OCI-LY7 (cell line): ENCODE measurements around the gene TAPT1. TPM values are rescaled to one million over a fixed set of nuclear protein-coding genes. Genes with fewer than 3 reads are reported as not detected.
"Not testable (repeated sequence)": the region's sequence is repeated elsewhere in the genome, so short reads cannot be mapped to it uniquely, and the experiment has no call there.

Experiments
- BruUV-seq: library from RNA; stranded (reverse); fragments of 400-500 nt; replicated peaks from 2 replicates; lab custom pipeline; 2021; lab: Mats Ljungman, UMichigan
- CTCF ChIA-PET: fragments of 300-600 bp; sonication (Branson Sonifier 250); formaldehyde crosslinking; loops from one replicate; lab custom pipeline; 2022; ENCODE audit warnings: antibody characterized with exemption; ENCODE audit not compliant: unreplicated experiment; lab: Charles Lee
- POLR2A ChIA-PET: fragments of 300-600 bp; sonication (Branson Sonifier 250); formaldehyde crosslinking; loops from one replicate; lab custom pipeline; 2022; ENCODE audit warnings: antibody characterized with exemption; lab: Charles Lee
- DNase-seq: peaks from one replicate; pipeline ENCODE4 v3.0.0-alpha.2; 2015; ENCODE audit warnings: low spot score
- H2AFZ ChIP-seq: fragments of 200-600 bp; sonication (generic), shearing (Covaris generic); 2 replicates; pipeline ENCODE4 v1.6.1; 2014; ENCODE audit warnings: mild to moderate bottlenecking, antibody characterized with exemption, low read length, moderate library complexity
- H3K27ac ChIP-seq: fragments of 200-600 bp; sonication (generic); 2 replicates; pipeline ENCODE4 v1.5.1; 2014; ENCODE audit warnings: mixed run types, low read depth, mild to moderate bottlenecking, moderate library complexity, low read length, inconsistent platforms; ENCODE audit not compliant: poor library complexity, severe bottlenecking
- H3K36me3 ChIP-seq: fragments of 200-600 bp; sonication (generic); 2 replicates; pipeline ENCODE4 v1.6.1; 2014; ENCODE audit warnings: mild to moderate bottlenecking, antibody characterized with exemption, low read length, moderate library complexity, mixed read lengths; ENCODE audit not compliant: insufficient read depth
- H3K4me1 ChIP-seq: fragments of 200-600 bp; sonication (generic); 2 replicates; pipeline ENCODE4 v1.5.1; 2014; ENCODE audit warnings: mild to moderate bottlenecking, low read length; ENCODE audit not compliant: insufficient read depth, poor library complexity, severe bottlenecking
- H3K4me2 ChIP-seq: fragments of 200-600 bp; sonication (generic); 2 replicates; pipeline ENCODE4 v1.6.1; 2014; ENCODE audit warnings: mild to moderate bottlenecking, low read length
- H3K4me3 ChIP-seq: fragments of 200-600 bp; sonication (generic); 2 replicates; pipeline ENCODE4 v1.5.1; 2014; ENCODE audit warnings: mild to moderate bottlenecking, low read depth, low read length; ENCODE audit not compliant: poor library complexity, severe bottlenecking
- H3K79me2 ChIP-seq: fragments of 200-600 bp; sonication (generic); 2 replicates; pipeline ENCODE4 v1.6.1; 2016; ENCODE audit warnings: low read depth, mild to moderate bottlenecking, low read length, moderate library complexity, mixed read lengths; ENCODE audit not compliant: insufficient read depth
- H3K9me2 ChIP-seq: fragments of 200-600 bp; sonication (generic); 2 replicates; pipeline ENCODE4 v1.6.1; 2016; ENCODE audit warnings: mild to moderate bottlenecking, low read length, mixed read lengths; ENCODE audit not compliant: insufficient read depth
- H3K9me3 ChIP-seq: fragments of 200-600 bp; sonication (generic); 2 replicates; pipeline ENCODE4 v1.6.1; 2014; ENCODE audit warnings: mild to moderate bottlenecking, mixed run types, low read length, mixed read lengths
- H4K20me1 ChIP-seq: fragments of 200-600 bp; sonication (generic); 2 replicates; pipeline ENCODE4 v1.6.1; 2014; ENCODE audit warnings: mild to moderate bottlenecking, antibody characterized with exemption, low read length, moderate library complexity, mixed read lengths; ENCODE audit not compliant: insufficient read depth
- EZH2phosphoT487 ChIP-seq: fragments of 200-600 bp; sonication (generic); IDR thresholded peaks from 2 replicates; pipeline ENCODE4 v1.6.1; 2018; ENCODE audit warnings: low read depth, borderline replicate concordance, mild to moderate bottlenecking, mixed run types, antibody characterized with exemption, low read length, moderate library complexity, mixed read lengths
- intact Hi-C: fragments of 100-400 bp; cut with micrococcal nuclease; formaldehyde crosslinking; loops from one replicate; pipeline ENCODE4 v1.10.0; 2022; ENCODE audit not compliant: unreplicated experiment
- total RNA-seq, 2 experiments: library from RNA; depleted of rRNA in 1 of 2; stranded (reverse); fragments of >200 nt in 1 of 2; shearing (Covaris generic) in 1 of 2; gene quantifications; 2 replicates each; pipeline ENCODE4 v1.2.3, GENCODE V29; 2014 to 2022
- TF ChIP-seq, protein P1 (sequence below): fragments of 200-600 bp; sonication (generic); conservative IDR thresholded peaks from 2 replicates; pipeline ENCODE4 v1.5.1; 2014; ENCODE audit warnings: mild to moderate bottlenecking, antibody characterized with exemption, low read length, moderate library complexity, mixed read lengths

The TAPT1 gene
- total RNA-seq, 2 experiments from 2014 or later: 34.3 to 66.6 TPM

DNA sequence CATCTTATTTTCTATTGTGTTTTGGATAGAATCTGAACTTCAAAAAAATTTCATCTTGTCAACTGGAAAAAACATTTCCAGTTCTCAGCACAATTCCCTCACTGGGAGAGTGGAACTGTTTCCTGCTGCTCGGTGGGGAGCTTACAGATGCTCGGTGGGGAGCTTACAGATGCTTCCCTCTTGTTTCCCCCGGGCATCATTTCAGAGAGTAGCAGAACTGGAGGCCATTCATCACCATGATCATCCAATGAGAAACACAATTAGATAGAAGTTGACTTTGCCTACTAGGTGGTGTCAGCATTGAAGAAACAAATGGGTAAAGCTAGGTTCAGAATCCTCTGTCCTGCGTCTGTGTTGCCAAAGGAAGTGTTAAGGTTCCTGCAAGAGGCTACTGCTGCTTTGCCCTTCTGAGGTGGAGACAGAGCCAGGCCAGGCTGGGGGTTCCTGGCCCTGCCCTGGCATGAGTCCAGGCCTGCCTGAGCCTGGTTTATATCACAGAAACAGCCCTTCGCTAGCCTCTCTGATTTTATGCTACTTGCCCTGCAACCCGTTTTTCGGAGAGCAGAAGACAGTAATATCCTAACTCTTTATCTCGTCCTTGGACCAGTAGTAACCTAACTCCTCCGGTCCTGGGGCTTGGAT, 70.6 kb downstream of the TAPT1 start:
- POLR2A ChIA-PET: no interaction called here
- Histone ChIP-seq H3K4me1 (no peaks in the 10 kb centered on the region), H3K36me3 (0 out of 2 replicates have a peak, but pooled peaks cover 8% of the 10 kb centered on the region), H3K9me2 (no peaks in the 10 kb centered on the region), H3K4me3 (no peak overlapping the region), H3K27ac (no peak overlapping the region), H4K20me1 (no peaks in the 10 kb centered on the region), H3K4me2 (no peak overlapping the region), H3K79me2 (no peaks in the 10 kb centered on the region), H3K9me3 (no peaks in the 10 kb centered on the region), H2AFZ (no peak overlapping the region)
- no peak for DNase-seq
- no TSS peak for BruUV-seq
- TF ChIP-seq EZH2phosphoT487: no peak
- TF ChIP-seq, protein P1, sequence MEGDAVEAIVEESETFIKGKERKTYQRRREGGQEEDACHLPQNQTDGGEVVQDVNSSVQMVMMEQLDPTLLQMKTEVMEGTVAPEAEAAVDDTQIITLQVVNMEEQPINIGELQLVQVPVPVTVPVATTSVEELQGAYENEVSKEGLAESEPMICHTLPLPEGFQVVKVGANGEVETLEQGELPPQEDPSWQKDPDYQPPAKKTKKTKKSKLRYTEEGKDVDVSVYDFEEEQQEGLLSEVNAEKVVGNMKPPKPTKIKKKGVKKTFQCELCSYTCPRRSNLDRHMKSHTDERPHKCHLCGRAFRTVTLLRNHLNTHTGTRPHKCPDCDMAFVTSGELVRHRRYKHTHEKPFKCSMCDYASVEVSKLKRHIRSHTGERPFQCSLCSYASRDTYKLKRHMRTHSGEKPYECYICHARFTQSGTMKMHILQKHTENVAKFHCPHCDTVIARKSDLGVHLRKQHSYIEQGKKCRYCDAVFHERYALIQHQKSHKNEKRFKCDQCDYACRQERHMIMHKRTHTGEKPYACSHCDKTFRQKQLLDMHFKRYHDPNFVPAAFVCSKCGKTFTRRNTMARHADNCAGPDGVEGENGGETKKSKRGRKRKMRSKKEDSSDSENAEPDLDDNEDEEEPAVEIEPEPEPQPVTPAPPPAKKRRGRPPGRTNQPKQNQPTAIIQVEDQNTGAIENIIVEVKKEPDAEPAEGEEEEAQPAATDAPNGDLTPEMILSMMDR: no peak
- CTCF ChIA-PET: no interaction called here
- intact Hi-C loops: no loop called here

DNA sequence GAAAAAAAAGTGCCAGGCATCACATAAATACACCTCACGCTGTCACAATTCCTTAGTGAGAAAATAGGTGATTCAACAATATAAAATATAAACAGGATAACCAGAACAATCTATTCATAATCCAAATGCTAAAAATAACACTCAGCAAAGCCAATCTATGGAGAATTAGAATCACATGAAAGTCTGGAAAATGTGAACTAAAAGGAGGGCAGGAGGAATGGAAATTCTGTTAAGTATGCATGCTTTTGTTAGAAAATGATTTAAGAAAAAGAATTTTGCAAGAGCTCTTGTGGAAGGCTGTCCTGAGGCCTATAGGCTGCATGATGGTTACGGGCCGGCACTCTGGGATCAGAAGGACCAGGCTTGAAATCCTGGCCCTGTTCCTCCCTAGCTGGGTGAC, 71.8 kb downstream of the TAPT1 start:
- no peak for TF ChIP-seq EZH2phosphoT487
- TF ChIP-seq, protein P1: no peak
- no peaks in the 10 kb centered on the region for H3K9me2 ChIP-seq
- no peaks in the 10 kb centered on the region for H3K36me3 ChIP-seq
- no peaks in the 10 kb centered on the region for H3K9me3 ChIP-seq
- POLR2A ChIA-PET: interaction anchor here (0.7 kb wide), 1 partner anchor 115 kb away, joined by 5 read pairs; no protein-coding TSS in a partner anchor
- no peak overlapping the region for H3K27ac ChIP-seq
- no peak for DNase-seq
- no peak overlapping the region for H2AFZ ChIP-seq
- H3K4me3 ChIP-seq: no peak overlapping the region
- H3K79me2 ChIP-seq: no peaks in the 10 kb centered on the region
- CTCF ChIA-PET: no interaction called here
- no TSS peak for BruUV-seq
- intact Hi-C loops: no loop called here
- H3K4me2 ChIP-seq: no peak overlapping the region
- no peaks in the 10 kb centered on the region for H3K4me1 ChIP-seq
- H4K20me1 ChIP-seq: no peaks in the 10 kb centered on the region

DNA sequence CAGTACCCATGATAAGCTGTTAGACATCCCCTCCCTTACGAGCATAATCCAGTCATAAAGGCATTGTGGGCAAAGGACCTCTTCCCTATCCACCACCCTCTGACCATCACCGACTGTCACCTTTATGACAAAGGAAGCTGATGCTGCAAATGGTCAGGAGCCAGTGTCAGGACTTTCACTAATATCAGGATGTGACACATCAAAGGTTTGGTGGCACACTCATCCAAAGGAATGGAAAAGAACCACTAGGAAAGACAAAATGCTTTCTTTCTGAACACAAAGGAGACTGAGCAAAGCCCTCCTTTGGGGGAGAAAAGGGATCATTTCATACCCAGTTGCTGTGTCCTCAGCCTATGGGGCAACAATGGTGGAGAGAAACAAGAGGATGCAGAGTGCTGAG, 75.6 kb downstream of the TAPT1 start:
- Histone ChIP-seq H3K9me2 (no peaks in the 10 kb centered on the region), H3K36me3 (no peaks in the 10 kb centered on the region), H3K4me2 (no peak overlapping the region), H3K27ac (no peak overlapping the region), H3K79me2 (no peaks in the 10 kb centered on the region), H3K4me1 (no peaks in the 10 kb centered on the region), H4K20me1 (no peaks in the 10 kb centered on the region), H2AFZ (no peak overlapping the region), H3K4me3 (no peak overlapping the region), H3K9me3 (no peaks in the 10 kb centered on the region)
- no peak for TF ChIP-seq EZH2phosphoT487
- TF ChIP-seq, protein P1: no peak
- BruUV-seq: no TSS peak
- intact Hi-C loops: no loop called here
- POLR2A ChIA-PET: no interaction called here
- DNase-seq: no peak
- CTCF ChIA-PET: no interaction called here

DNA sequence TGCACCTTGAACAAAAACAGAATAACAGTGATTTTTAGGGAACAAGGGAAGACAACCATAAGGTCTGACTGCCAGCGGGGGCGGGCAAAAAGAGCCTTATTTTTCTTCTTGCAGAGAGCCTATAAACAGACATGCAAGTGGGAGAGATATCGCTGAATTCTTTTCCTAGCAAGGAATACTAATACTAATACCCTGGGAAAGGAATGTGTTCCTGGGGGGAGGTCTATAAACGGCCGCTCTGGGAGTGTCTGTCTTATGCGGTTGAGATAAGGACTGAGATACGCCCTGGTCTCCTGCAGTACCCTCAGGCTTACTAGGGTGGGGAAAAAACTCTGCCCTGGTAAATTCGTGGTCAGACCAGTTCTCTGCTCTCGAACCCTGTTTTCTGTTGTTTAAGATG, 81.4 kb downstream of the TAPT1 start:
- H2AFZ ChIP-seq, H3K4me2 ChIP-seq, H3K9me2 ChIP-seq, H3K4me1 ChIP-seq, H3K9me3 ChIP-seq, CTCF ChIA-PET, H4K20me1 ChIP-seq, H3K4me3 ChIP-seq, H3K27ac ChIP-seq, BruUV-seq, intact Hi-C loops, H3K36me3 ChIP-seq, H3K79me2 ChIP-seq, DNase-seq: not testable (repeated sequence)
- POLR2A ChIA-PET: interaction anchor here (0.7 kb wide), 1 partner anchor 17 kb away, joined by 3 read pairs; no protein-coding TSS in a partner anchor
